Muscle of leg (tissue), 11 donors: ENCODE data around the gene SMARCD1. TPM values are rescaled to one million over a fixed set of nuclear protein-coding genes. Genes with fewer than 3 reads are reported as not detected.
"Not testable (repeated sequence)": the region's sequence is repeated elsewhere in the genome, so short reads cannot be mapped to it uniquely, and the experiment has no call there.

ENCODE experiments used
- DNase-seq: peaks from one replicate; pipeline ENCODE4 v3.0.0; 2013
- H3K27ac ChIP-seq: one replicate; pipeline ENCODE4 v1.5.1; 2013; ENCODE audit warnings: mild to moderate bottlenecking, low read length, control low read depth
- H3K27me3 ChIP-seq: one replicate; pipeline ENCODE4 v1.6.1; 2013; ENCODE audit warnings: low read length; ENCODE audit not compliant: control insufficient read depth, insufficient read depth
- H3K36me3 ChIP-seq: one replicate; pipeline ENCODE4 v1.6.1; 2013; ENCODE audit warnings: low read length; ENCODE audit not compliant: control insufficient read depth, insufficient read depth
- H3K4me1 ChIP-seq: one replicate; pipeline ENCODE4 v1.6.1; 2013; ENCODE audit warnings: low read length; ENCODE audit not compliant: control insufficient read depth, insufficient read depth
- H3K4me3 ChIP-seq: one replicate; pipeline ENCODE4 v1.5.1; 2013; ENCODE audit warnings: low read length, control low read depth
- H3K9me3 ChIP-seq: replicated peaks from 2 replicates; pipeline ENCODE4 v1.6.1; 2013; ENCODE audit warnings: low read depth, low read length; ENCODE audit not compliant: control insufficient read depth
- WGBS: methylation state at CpG from one replicate; pipeline ENCODE4 v1.1.5; 2013; ENCODE audit warnings: missing lambda C conversion rate; ENCODE audit not compliant: insufficient coverage; 5-methylcytosine and 5-hydroxymethylcytosine counted together
- polyA plus RNA-seq, 8 donors: library from polyadenylated mRNA; unstranded; fragments of 120-200 nt; gene quantifications; one replicate each; pipeline versions ENCODE4 v1.2.1 to v1.2.3, GENCODE V29; 2013; ENCODE audit warnings: inconsistent platforms in 1 of 8, low replicate concordance in 1 of 8; ENCODE audit not compliant: insufficient read length in 8 of 8, insufficient read depth in 1 of 8
- total RNA-seq: library from RNA; stranded (reverse); fragments of 120-200 nt; gene quantifications from one replicate; pipeline ENCODE4 v1.2.4, GENCODE V29; 2013

Gene SMARCD1
- total and polyA plus RNA-seq, 9 donors: 25.1 to 67.0 (median 51.9) TPM

GRCh38 chr12:50074936-50075807 is 10.0 kb upstream of the SMARCD1 start:
- Histone ChIP-seq H3K9me3 (no peaks in the 10 kb centered on the region), H3K4me3 (no peak overlapping the region), H3K4me1 (peaks cover 11% of the 10 kb centered on the region), H3K36me3 (no peaks in the 10 kb centered on the region), H3K27ac (no peak overlapping the region), H3K27me3 (no peaks in the 10 kb centered on the region)
- DNase-seq: peak; percentile 84
- WGBS: 0% methylated on average over 3 of the region's 9 CpGs

GRCh38 chr12:50075808-50076170 is 9.4 kb upstream of the SMARCD1 start:
- Histone ChIP-seq H3K27ac (no peak overlapping the region), H3K4me1 (peaks cover 5% of the 10 kb centered on the region), H3K27me3 (peaks cover under 1% of the 10 kb centered on the region), H3K9me3 (no peaks in the 10 kb centered on the region), H3K36me3 (no peaks in the 10 kb centered on the region), H3K4me3 (no peak overlapping the region)
- no peak for DNase-seq
- WGBS: 83% methylated on average over 1 of the region's 1 CpG

- H3K9me3 ChIP-seq: no peaks in the 10 kb centered on the region
- peaks cover 6% of the 10 kb centered on the region for H3K27me3 ChIP-seq
- peaks cover 3% of the 10 kb centered on the region for H3K4me1 ChIP-seq
- no peak for DNase-seq
- H3K4me3 ChIP-seq: no peak overlapping the region
- H3K27ac ChIP-seq: no peak overlapping the region
- H3K36me3 ChIP-seq: no peaks in the 10 kb centered on the region
- WGBS: 85% methylated on average over 12 of the region's 12 CpGs
Observed at GRCh38 chr12:50077099-50077498, 8.0 kb upstream of the SMARCD1 start.

- Histone ChIP-seq H3K36me3 (no peaks in the 10 kb centered on the region), H3K4me1 (peaks cover 3% of the 10 kb centered on the region), H3K4me3 (no peak overlapping the region), H3K9me3 (no peaks in the 10 kb centered on the region), H3K27ac (no peak overlapping the region), H3K27me3 (peaks cover 6% of the 10 kb centered on the region)
- WGBS: 92% methylated on average over 9 of the region's 10 CpGs
- no peak for DNase-seq
Observed at GRCh38 chr12:50078281-50078680, 6.9 kb upstream of the SMARCD1 start.

GRCh38 chr12:50079771-50080170 is 5.4 kb upstream of the SMARCD1 start:
- H3K27ac ChIP-seq: no peak overlapping the region
- H3K9me3 ChIP-seq: no peaks in the 10 kb centered on the region
- H3K4me1 ChIP-seq: peaks cover 9% of the 10 kb centered on the region
- H3K36me3 ChIP-seq: no peaks in the 10 kb centered on the region
- H3K27me3 ChIP-seq: peaks cover 6% of the 10 kb centered on the region
- WGBS: 77% methylated on average over 4 of the region's 5 CpGs
- H3K4me3 ChIP-seq: no peak overlapping the region
- no peak for DNase-seq

GRCh38 chr12:50081096-50081808 is 3.9 kb upstream of the SMARCD1 start:
- WGBS: 31% methylated on average over 26 of the region's 46 CpGs
- no peak overlapping the region for H3K4me3 ChIP-seq
- no peak overlapping the region for H3K27ac ChIP-seq
- no peaks in the 10 kb centered on the region for H3K36me3 ChIP-seq
- no peaks in the 10 kb centered on the region for H3K9me3 ChIP-seq
- H3K4me1 ChIP-seq: peaks cover 13% of the 10 kb centered on the region
- H3K27me3 ChIP-seq: peaks cover 6% of the 10 kb centered on the region
- DNase-seq: no peak

GRCh38 chr12:50082644-50083043 is 2.5 kb upstream of the SMARCD1 start:
- Histone ChIP-seq H3K36me3 (peaks cover 10% of the 10 kb centered on the region), H3K27me3 (peaks cover 6% of the 10 kb centered on the region), H3K4me3 (no peak overlapping the region), H3K27ac (no peak overlapping the region), H3K4me1 (peaks cover 13% of the 10 kb centered on the region), H3K9me3 (no peaks in the 10 kb centered on the region)
- WGBS: 93% methylated on average over 5 of the region's 7 CpGs
- DNase-seq: no peak

GRCh38 chr12:50083301-50083700 is 1.8 kb upstream of the SMARCD1 start:
- Histone ChIP-seq H3K4me1 (peaks cover 15% of the 10 kb centered on the region), H3K9me3 (no peaks in the 10 kb centered on the region), H3K27me3 (peaks cover 6% of the 10 kb centered on the region), H3K27ac (no peak overlapping the region), H3K4me3 (no peak overlapping the region), H3K36me3 (peaks cover 17% of the 10 kb centered on the region)
- DNase-seq: no peak
- WGBS: no CpG with 5 or more reads among the region's 1 CpG

GRCh38 chr12:50084409-50084774 is 750 bp upstream of the SMARCD1 start:
- Histone ChIP-seq H3K36me3 (peaks cover 27% of the 10 kb centered on the region), H3K4me3 (peak overlapping the region; percentile 54), H3K4me1 (peaks cover 15% of the 10 kb centered on the region), H3K27ac (peak overlapping the region; percentile 74)
- WGBS: 0% methylated on average over 1 of the region's 7 CpGs
- H3K27me3 ChIP-seq, H3K9me3 ChIP-seq, DNase-seq: not testable (repeated sequence)

- H3K36me3 ChIP-seq: peaks cover 37% of the 10 kb centered on the region
- H3K27me3 ChIP-seq: peaks cover 6% of the 10 kb centered on the region
- peak; percentile 69 for DNase-seq
- H3K27ac ChIP-seq: peak overlapping the region; percentile 74
- peak overlapping the region; percentile 54 for H3K4me3 ChIP-seq
- 0% methylated on average over 5 of the region's 8 CpGs for WGBS
- H3K4me1 ChIP-seq: peaks cover 15% of the 10 kb centered on the region
- no peaks in the 10 kb centered on the region for H3K9me3 ChIP-seq
Observed at GRCh38 chr12:50085615-50086072, 502 bp downstream of the SMARCD1 start.
